ENCODE data around the gene TBX4. TPM values are rescaled to one million over a fixed set of nuclear protein-coding genes. Genes with fewer than 3 reads are reported as not detected.

Gene TBX4
- total RNA-seq, 2 donors from 2014 or later = not detected

- Mint-ChIP-seq H3K4me1 (peaks cover 4% of the 10 kb centered on the region), H3K9me3 (no peaks in the 10 kb centered on the region), H3K36me3 (ENCODE audit: low read depth) (no peaks in the 10 kb centered on the region), H3K4me3 (peak overlapping the region; percentile 44), H3K27ac (no peak overlapping the region), H3K27me3 (ENCODE audit: insufficient read depth) (peaks cover 68% of the 10 kb centered on the region)
- H3K27ac ChIP-seq (ENCODE audit: low read depth, low read length) = no peak overlapping the region
- WGBS, 2 experiments (ENCODE audit: insufficient coverage in 1 of 2, insufficient read length in 1 of 2) = 26 to 28% methylated on average over 18 to 43 of the region's 43 CpGs
- no peaks in the 10 kb centered on the region for H3K4me1 ChIP-seq (ENCODE audit: control insufficient read depth, insufficient read depth, low read length)
- peak; percentile 98 for TF ChIP-seq CTCF (conservative IDR thresholded peaks at IDR 0.05)
- H3K9me3 ChIP-seq (ENCODE audit: control insufficient read depth, low read length) = no peaks in the 10 kb centered on the region
- H3K36me3 ChIP-seq (ENCODE audit: control insufficient read depth, insufficient read depth, low read length) = no peaks in the 10 kb centered on the region
- DNase-seq = peak; percentile 100
- no peak overlapping the region for H3K9ac ChIP-seq (ENCODE audit: extremely low read depth, low read length, poor library complexity, severe bottlenecking)
- H3K27me3 ChIP-seq (ENCODE audit: control insufficient read depth, insufficient read depth, low read length, poor library complexity, severe bottlenecking) = peaks cover 67% of the 10 kb centered on the region
- no peak overlapping the region for H3K4me3 ChIP-seq (ENCODE audit: low read length)
Observed at GRCh38 chr17:61416540-61417363, 35.5 kb upstream of the TBX4 start.

GRCh38 chr17:61418449-61418848, 33.8 kb upstream of the TBX4 start:
- no peak overlapping the region for H3K27ac Mint-ChIP-seq
- H3K4me1 ChIP-seq (ENCODE audit: control insufficient read depth, insufficient read depth, low read length) = no peaks in the 10 kb centered on the region
- H3K9me3 ChIP-seq (ENCODE audit: control insufficient read depth, low read length) = no peaks in the 10 kb centered on the region
- H3K27ac ChIP-seq (ENCODE audit: low read depth, low read length) = no peak overlapping the region
- WGBS, 2 experiments (ENCODE audit: insufficient coverage in 1 of 2, insufficient read length in 1 of 2) = 88 to 93% methylated on average over 2 of the region's 2 CpGs
- TF ChIP-seq CTCF (conservative IDR thresholded peaks at IDR 0.05) = no peak
- H3K36me3 Mint-ChIP-seq (ENCODE audit: low read depth) = no peaks in the 10 kb centered on the region
- peaks cover 77% of the 10 kb centered on the region for H3K27me3 Mint-ChIP-seq (ENCODE audit: insufficient read depth)
- no peaks in the 10 kb centered on the region for H3K9me3 Mint-ChIP-seq
- no peak overlapping the region for H3K4me3 ChIP-seq (ENCODE audit: low read length)
- H3K9ac ChIP-seq (ENCODE audit: extremely low read depth, low read length, poor library complexity, severe bottlenecking) = no peak overlapping the region
- no peak for DNase-seq
- peaks cover 66% of the 10 kb centered on the region for H3K27me3 ChIP-seq (ENCODE audit: control insufficient read depth, insufficient read depth, low read length, poor library complexity, severe bottlenecking)
- H3K4me3 Mint-ChIP-seq = no peak overlapping the region
- peaks cover under 1% of the 10 kb centered on the region for H3K4me1 Mint-ChIP-seq
- H3K36me3 ChIP-seq (ENCODE audit: control insufficient read depth, insufficient read depth, low read length) = no peaks in the 10 kb centered on the region

- 87 to 94% methylated on average over 6 to 8 of the region's 8 CpGs for WGBS, 2 experiments (ENCODE audit: insufficient coverage in 1 of 2, insufficient read length in 1 of 2)
- peak; percentile 43 for DNase-seq
- H3K36me3 ChIP-seq (ENCODE audit: control insufficient read depth, insufficient read depth, low read length) = no peaks in the 10 kb centered on the region
- no peak overlapping the region for H3K4me3 Mint-ChIP-seq
- peaks cover 72% of the 10 kb centered on the region for H3K27me3 Mint-ChIP-seq (ENCODE audit: insufficient read depth)
- no peaks in the 10 kb centered on the region for H3K9me3 ChIP-seq (ENCODE audit: control insufficient read depth, low read length)
- no peaks in the 10 kb centered on the region for H3K4me1 Mint-ChIP-seq
- no peaks in the 10 kb centered on the region for H3K9me3 Mint-ChIP-seq
- H3K27ac Mint-ChIP-seq = no peak overlapping the region
- H3K4me3 ChIP-seq (ENCODE audit: low read length) = no peak overlapping the region
- no peaks in the 10 kb centered on the region for H3K4me1 ChIP-seq (ENCODE audit: control insufficient read depth, insufficient read depth, low read length)
- peaks cover 57% of the 10 kb centered on the region for H3K27me3 ChIP-seq (ENCODE audit: control insufficient read depth, insufficient read depth, low read length, poor library complexity, severe bottlenecking)
- H3K27ac ChIP-seq (ENCODE audit: low read depth, low read length) = no peak overlapping the region
- H3K36me3 Mint-ChIP-seq (ENCODE audit: low read depth) = no peaks in the 10 kb centered on the region
- no peak overlapping the region for H3K9ac ChIP-seq (ENCODE audit: extremely low read depth, low read length, poor library complexity, severe bottlenecking)
- no peak for TF ChIP-seq CTCF (conservative IDR thresholded peaks at IDR 0.05)
Observed at GRCh38 chr17:61419496-61420046, 32.7 kb upstream of the TBX4 start.

Measured in endodermal cell (in vitro differentiated cells).